Umbilical cord (tissue), 2 donors: ENCODE results near the gene SPIN3. TPM values are rescaled to one million over a fixed set of nuclear protein-coding genes. Genes with fewer than 3 reads are reported as not detected.
"Not testable (repeated sequence)": the region's sequence is repeated elsewhere in the genome, so short reads cannot be mapped to it uniquely, and the experiment has no call there.

ENCODE experiments used
- DNase-seq: peaks from one replicate; pipeline ENCODE4 v3.0.0-alpha.2; 2015; ENCODE audit warnings: low spot score
- total RNA-seq: library from RNA; depleted of rRNA; stranded (reverse); fragments of >200 nt; gene quantifications from one replicate; pipeline ENCODE4 v1.2.3, GENCODE V29; 2014; ENCODE audit warnings: low replicate concordance; ENCODE audit not compliant: insufficient read depth

SPIN3 gene
- total RNA-seq, result 10.1 TPM

- peak; percentile 77 for DNase-seq
Measured at GRCh38 chrX:56995271-56995994, at the start of gene SPIN3. TSS of gene SPIN3 (minus strand) at chrX:56995541. CDS start at chrX:56994947, 594 bp downstream.

- DNase-seq, result no peak
Measured at GRCh38 chrX:57044245-57044644, 48.9 kb upstream of the SPIN3 start.

GRCh38 chrX:57037265-57037664 is 41.9 kb upstream of the SPIN3 start:
- DNase-seq, result not testable (repeated sequence)

- DNase-seq, result peak; percentile 1
Measured at GRCh38 chrX:56994375-56995270, 718 bp downstream of the SPIN3 start.

- no peak for DNase-seq
Measured at GRCh38 chrX:56987741-56988140, 7.6 kb downstream of the SPIN3 start.

GRCh38 chrX:56986138-56986537 is 9.2 kb downstream of the SPIN3 start:
- no peak for DNase-seq

GRCh38 chrX:56978172-56978571 is 17.2 kb downstream of the SPIN3 start:
- DNase-seq, result peak; percentile 40

- no peak for DNase-seq
Measured at GRCh38 chrX:56975611-56976010, 19.7 kb downstream of the SPIN3 start.

- DNase-seq, result peak; percentile 3
Measured at GRCh38 chrX:56974408-56974807, 20.9 kb downstream of the SPIN3 start.

- no peak for DNase-seq
Measured at GRCh38 chrX:56969559-56969958, 25.8 kb downstream of the SPIN3 start.

GRCh38 chrX:56968980-56969379 is 26.4 kb downstream of the SPIN3 start:
- no peak for DNase-seq

GRCh38 chrX:56963377-56963776 is 32.0 kb downstream of the SPIN3 start:
- no peak for DNase-seq

- DNase-seq, result no peak
Measured at GRCh38 chrX:56947699-56948098, 47.6 kb downstream of the SPIN3 start.

GRCh38 chrX:56946201-56946600 is 49.1 kb downstream of the SPIN3 start:
- not testable (repeated sequence) for DNase-seq

- not testable (repeated sequence) for DNase-seq
Measured at GRCh38 chrX:56945226-56945625, 50.1 kb downstream of the SPIN3 start.

- DNase-seq, result no peak
Measured at GRCh38 chrX:56943264-56943663, 52.1 kb downstream of the SPIN3 start.

Other genes starting within 250 kb of the SPIN3 start
- 4.8 TPM for gene SPIN2B, start 126.0 kb upstream of the SPIN3 start, total RNA-seq
- gene SPIN2A, start 141.9 kb upstream of the SPIN3 start, total RNA-seq, result 0.24 TPM